AG04450 (cell line): ENCODE measurements around the gene C6orf163. TPM values are rescaled to one million over a fixed set of nuclear protein-coding genes. Genes with fewer than 3 reads are reported as not detected.
"Not testable (repeated sequence)": the region's sequence is repeated elsewhere in the genome, so short reads cannot be mapped to it uniquely, and the experiment has no call there.

Experiments
- CTCF ChIA-PET: fragments of 300-600, 350-600 bp; formaldehyde crosslinking; extraction: SDS; loops from one replicate; lab custom pipeline; 2022; ENCODE audit warnings: antibody characterized with exemption, inconsistent platforms; lab: Charles Lee
- POLR2A ChIA-PET: fragments of 350-600 bp; formaldehyde crosslinking; extraction: SDS; loops from one replicate; lab custom pipeline; 2021; ENCODE audit warnings: antibody characterized with exemption, inconsistent platforms; lab: Yijun Ruan, JAX
- DNase-seq: peaks from one replicate; pipeline ENCODE4 v3.0.0-alpha.2; 2011; ENCODE audit warnings: low read depth, low spot score
- H3K27ac ChIP-seq: one replicate; pipeline ENCODE4 v1.5.1; 2012; ENCODE audit warnings: low read depth, low read length, control low read depth
- H3K27me3 ChIP-seq: one replicate; pipeline ENCODE4 v1.6.0; 2012; ENCODE audit warnings: low read length; ENCODE audit not compliant: control insufficient read depth, insufficient read depth
- H3K4me3 ChIP-seq: 2 replicates; pipeline ENCODE4 v1.5.1; 2011; ENCODE audit warnings: mild to moderate bottlenecking, low read depth, low read length, control low read depth
- H3K9me3 ChIP-seq: 2 replicates; pipeline ENCODE4 v1.5.1; 2012; ENCODE audit warnings: low read length; ENCODE audit not compliant: control insufficient read depth, insufficient read depth
- polyA plus RNA-seq: library from polyadenylated mRNA; depleted of rRNA; stranded (reverse); fragments of >200 nt; gene quantifications from 2 replicates; pipeline ENCODE4 v1.2.3, GENCODE V29; 2011
- TF ChIP-seq, protein P1 (sequence below): IDR thresholded peaks from 2 replicates; pipeline ENCODE4 v1.5.1; 2011; ENCODE audit warnings: low read depth, low read length, control low read depth, inconsistent platforms

The C6orf163 gene
- polyA plus RNA-seq, 1 experiment: 0.81 TPM

GRCh38 chr6:87315071-87315470, 29.5 kb upstream of the C6orf163 start:
- peaks cover 3% of the 10 kb centered on the region for H3K27me3 ChIP-seq
- no peak overlapping the region for H3K4me3 ChIP-seq
- no peak for DNase-seq
- ChIA-PET CTCF (no interaction called here), POLR2A (interaction anchor here (0.5 kb wide), 1 partner anchor 1741 kb away, joined by 4 read pairs; no protein-coding TSS in a partner anchor)
- no peaks in the 10 kb centered on the region for H3K9me3 ChIP-seq
- no peak overlapping the region for H3K27ac ChIP-seq
- TF ChIP-seq, protein P1, sequence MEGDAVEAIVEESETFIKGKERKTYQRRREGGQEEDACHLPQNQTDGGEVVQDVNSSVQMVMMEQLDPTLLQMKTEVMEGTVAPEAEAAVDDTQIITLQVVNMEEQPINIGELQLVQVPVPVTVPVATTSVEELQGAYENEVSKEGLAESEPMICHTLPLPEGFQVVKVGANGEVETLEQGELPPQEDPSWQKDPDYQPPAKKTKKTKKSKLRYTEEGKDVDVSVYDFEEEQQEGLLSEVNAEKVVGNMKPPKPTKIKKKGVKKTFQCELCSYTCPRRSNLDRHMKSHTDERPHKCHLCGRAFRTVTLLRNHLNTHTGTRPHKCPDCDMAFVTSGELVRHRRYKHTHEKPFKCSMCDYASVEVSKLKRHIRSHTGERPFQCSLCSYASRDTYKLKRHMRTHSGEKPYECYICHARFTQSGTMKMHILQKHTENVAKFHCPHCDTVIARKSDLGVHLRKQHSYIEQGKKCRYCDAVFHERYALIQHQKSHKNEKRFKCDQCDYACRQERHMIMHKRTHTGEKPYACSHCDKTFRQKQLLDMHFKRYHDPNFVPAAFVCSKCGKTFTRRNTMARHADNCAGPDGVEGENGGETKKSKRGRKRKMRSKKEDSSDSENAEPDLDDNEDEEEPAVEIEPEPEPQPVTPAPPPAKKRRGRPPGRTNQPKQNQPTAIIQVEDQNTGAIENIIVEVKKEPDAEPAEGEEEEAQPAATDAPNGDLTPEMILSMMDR: no peak

GRCh38 chr6:87319271-87319987, 25.2 kb upstream of the C6orf163 start:
- Histone ChIP-seq H3K27me3 (no peaks in the 10 kb centered on the region), H3K4me3 (no peak overlapping the region), H3K27ac (no peak overlapping the region), H3K9me3 (no peaks in the 10 kb centered on the region)
- CTCF ChIA-PET: no interaction called here
- no peak for DNase-seq
- TF ChIP-seq, protein P1: no peak
- POLR2A ChIA-PET: no interaction called here

GRCh38 chr6:87322304-87323212, 22.1 kb upstream of the C6orf163 start, which contains the start of gene SMIM8:
Gene SMIM8, plus strand, starts transcription at chr6:87322588. Its CDS starts 14,444 bp downstream, at chr6:87337032.
- H3K9me3 ChIP-seq: no peaks in the 10 kb centered on the region
- ChIA-PET POLR2A (interaction anchor here (0.6 kb wide), 1 partner anchor 261 kb away, joined by 3 read pairs; no protein-coding TSS in a partner anchor), CTCF (interaction anchor here (0.6 to 3.2 kb wide), 54 partner anchors 9 to 1877 kb away, joined by 3 to 33 read pairs (median 4); partner anchors contain the start of genes C6orf163 and ZNF292)
- peak within 1 kb of the TSS; percentile 96 for H3K4me3 ChIP-seq
- DNase-seq: peak; percentile 18
- no peaks in the 10 kb centered on the region for H3K27me3 ChIP-seq
- TF ChIP-seq, protein P1: peak; percentile 96
- no peak within 1 kb of the TSS for H3K27ac ChIP-seq

DNA sequence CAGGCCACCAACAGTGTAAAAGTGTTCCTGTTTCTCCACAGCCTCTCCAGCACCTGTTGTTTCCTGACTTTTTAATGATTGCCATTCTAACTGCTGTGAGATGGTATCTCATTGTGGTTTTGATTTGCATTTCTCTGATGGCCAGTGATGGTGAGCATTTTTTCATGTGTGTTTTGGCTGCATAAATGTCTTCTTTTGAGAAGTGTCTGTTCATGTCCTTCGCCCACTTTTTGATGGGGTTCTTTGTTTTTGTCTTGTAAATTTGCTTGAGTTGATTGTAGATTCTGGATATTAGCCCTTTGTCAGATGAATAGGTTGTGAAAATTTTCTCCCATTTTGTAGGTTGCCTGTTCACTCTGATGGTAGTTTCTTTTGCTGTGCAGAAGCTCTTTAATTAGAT, 20.7 kb upstream of the C6orf163 start:
- CTCF ChIA-PET, H3K9me3 ChIP-seq, H3K27ac ChIP-seq, POLR2A ChIA-PET, DNase-seq, H3K4me3 ChIP-seq, H3K27me3 ChIP-seq: not testable (repeated sequence)

- H3K4me3 ChIP-seq: no peak overlapping the region
- H3K9me3 ChIP-seq: no peaks in the 10 kb centered on the region
- no peak for DNase-seq
- TF ChIP-seq, protein P1: no peak
- no peak overlapping the region for H3K27ac ChIP-seq
- ChIA-PET POLR2A (no interaction called here), CTCF (interaction anchor here (2.7 kb wide), 1 partner anchor 9 kb away, joined by 16 read pairs; the partner anchor contains the start of gene SMIM8)
- H3K27me3 ChIP-seq: no peaks in the 10 kb centered on the region
Measured at GRCh38 chr6:87330961-87331360, 13.7 kb upstream of the C6orf163 start.
